CD1c-positive myeloid dendritic cell (primary cell): ENCODE results near the gene TP53TG5.
A peak's percentile ranks its signal among the peaks of the same experiment; 100 is the strongest.

Experiments used
- DNase-seq: peaks from one replicate; pipeline ENCODE4 v3.0.0-alpha.2; 2016; ENCODE audit errors: extremely low spot score

TP53TG5 gene

GRCh38 chr20:45405571-45406259 lies 27.6 kb upstream of the TP53TG5 start:
- no peak for DNase-seq

DNA sequence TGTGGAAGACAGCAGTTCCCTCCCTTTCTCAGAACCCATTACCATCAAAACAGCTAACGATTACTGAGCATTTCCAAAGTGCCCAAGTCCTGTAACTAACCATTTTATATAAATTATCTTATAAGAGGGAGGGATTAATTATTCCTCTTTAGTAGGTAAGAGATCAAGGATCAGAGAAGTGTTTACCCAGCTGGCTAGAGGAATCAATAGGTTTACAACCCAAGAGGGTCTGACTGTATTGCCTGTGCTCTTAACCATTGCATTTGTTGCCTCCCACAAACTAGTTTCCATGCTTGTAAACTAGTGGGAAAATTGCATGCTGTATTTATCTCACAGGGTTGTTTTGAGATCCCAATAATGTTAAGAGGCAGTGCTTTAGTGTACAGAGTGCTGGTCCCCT lies 26.3 kb upstream of the TP53TG5 start:
- no peak for DNase-seq

DNA sequence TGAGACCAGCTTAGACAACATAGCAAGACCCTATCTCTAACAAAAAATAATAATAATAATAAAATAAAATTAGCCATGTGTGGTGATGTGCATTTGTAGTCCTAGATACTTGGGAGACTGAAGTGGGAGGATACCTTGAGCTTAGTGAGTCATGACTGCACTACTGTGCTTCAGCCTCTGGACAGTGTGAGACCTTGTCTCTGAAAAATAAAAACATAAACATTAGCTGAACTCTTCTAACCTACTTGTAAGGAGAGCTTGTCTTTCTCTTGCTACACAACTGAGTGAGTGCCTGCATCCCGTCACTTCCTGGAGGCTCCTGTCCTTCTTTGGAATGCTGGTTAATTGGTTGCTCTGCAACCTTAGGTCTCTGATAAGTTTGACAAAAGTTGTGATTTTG lies 24.8 kb upstream of the TP53TG5 start:
- no peak for DNase-seq

DNA sequence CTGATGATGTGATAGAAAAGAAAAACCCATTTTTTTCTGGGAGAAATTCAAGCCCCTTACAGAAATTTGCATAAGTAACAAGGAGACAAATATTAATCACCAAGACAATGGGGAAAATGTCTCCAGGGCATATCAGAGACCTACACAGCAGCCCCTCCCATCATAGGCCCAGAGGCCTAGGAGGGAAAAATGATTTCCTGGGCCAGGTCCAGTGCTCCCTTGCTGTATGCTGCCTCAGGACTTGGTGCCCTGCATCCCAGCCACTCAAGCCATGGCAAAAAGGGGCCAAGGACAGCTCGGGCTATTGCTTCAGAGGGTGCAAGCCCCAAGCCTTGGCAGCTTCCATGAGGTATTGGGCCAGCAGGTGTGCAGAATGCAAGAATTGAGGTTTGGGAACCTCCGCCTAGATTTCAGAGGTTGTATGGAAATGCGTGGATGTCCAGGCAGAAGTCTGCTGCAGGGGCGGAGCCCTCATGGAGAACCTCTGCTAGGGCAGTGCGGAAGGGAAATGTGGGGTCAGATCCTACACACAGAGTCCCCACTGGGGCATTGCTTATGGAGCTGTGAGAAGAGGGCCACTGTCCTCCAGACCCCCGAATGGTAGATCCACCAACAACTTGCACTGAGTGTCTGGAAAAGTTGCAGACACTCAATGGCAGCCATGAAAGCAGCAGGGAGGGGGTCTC lies 22.4 kb upstream of the TP53TG5 start:
- DNase-seq: no peak

DNA sequence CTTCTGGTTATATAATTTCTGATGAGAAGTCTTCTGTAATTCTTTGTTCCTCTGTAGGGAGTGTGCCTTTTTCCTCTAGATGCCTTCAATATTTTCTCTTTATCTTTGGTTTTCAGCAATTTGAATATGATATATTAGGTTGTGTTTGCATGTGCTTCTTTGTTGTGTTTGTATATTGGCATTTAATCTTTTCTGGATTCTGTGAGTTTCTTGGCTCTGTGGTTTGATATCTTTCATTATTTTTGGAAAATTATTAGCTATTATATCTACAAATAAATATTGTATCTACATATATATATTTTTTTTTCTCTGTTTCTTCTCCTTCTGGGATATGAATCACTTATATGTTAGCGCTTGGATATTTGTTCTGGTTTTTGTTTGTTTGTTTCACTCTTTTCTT lies 20.9 kb upstream of the TP53TG5 start:
- DNase-seq: no peak

DNA sequence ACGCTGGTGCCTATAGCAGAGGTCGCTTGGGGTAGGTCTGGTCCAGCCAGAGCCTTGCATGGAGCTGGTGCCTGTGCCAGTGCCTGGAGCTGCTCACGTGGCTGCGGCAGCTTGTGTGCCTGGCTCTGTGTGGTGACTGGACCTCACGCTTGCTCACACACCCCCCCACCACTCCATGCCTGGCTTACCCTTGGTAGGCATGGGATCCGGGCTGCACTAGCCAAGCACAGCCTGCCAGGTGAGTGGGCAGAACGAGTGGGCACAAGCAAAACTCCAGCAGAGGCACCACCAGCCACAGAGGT lies 16.9 kb upstream of the TP53TG5 start:
- no peak for DNase-seq

GRCh38 chr20:45394221-45395113 lies 16.3 kb upstream of the TP53TG5 start:
- no peak for DNase-seq

- no peak for DNase-seq
Observed at GRCh38 chr20:45392733-45393132, 14.6 kb upstream of the TP53TG5 start.

DNA sequence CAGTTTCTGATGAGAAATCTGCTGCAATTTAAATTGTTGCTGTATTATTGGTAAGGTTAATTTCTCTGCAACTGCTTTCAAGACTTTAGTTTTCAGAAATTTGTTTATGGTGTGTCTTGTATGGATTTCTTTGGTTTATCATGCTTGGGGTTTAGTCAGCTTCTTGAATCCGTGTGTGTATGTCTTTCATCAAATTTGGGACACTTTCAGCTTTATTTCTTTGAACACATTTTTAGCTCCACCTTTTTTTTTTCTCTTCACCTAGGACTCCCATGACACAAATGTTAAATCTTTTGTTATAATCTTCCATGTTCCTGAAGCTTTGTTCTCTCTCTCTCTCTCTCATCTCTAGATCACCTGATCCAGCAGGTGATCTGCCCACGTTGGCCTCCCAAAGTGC lies 13.4 kb upstream of the TP53TG5 start:
- no peak for DNase-seq

DNA sequence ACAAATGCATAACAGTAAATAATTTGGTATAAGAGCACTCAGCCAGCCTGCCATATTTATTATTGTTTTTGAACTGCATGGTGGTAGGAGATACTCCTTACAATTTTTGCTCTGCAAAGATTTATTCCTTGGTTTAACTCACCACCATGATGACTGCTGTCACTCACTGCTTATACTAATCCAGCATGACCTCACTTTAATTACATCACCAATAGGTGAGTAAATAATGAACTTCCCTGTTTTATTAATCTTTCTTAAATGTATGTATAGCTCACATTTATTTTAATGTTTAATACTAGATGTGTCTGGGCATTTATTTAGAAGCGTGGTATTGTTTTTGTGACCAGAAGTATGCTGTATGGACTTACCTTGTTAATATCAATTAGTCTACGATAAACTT lies 12.8 kb upstream of the TP53TG5 start:
- DNase-seq: no peak

- DNase-seq: no peak
Observed at GRCh38 chr20:45387274-45387673, 9.1 kb upstream of the TP53TG5 start.

DNA sequence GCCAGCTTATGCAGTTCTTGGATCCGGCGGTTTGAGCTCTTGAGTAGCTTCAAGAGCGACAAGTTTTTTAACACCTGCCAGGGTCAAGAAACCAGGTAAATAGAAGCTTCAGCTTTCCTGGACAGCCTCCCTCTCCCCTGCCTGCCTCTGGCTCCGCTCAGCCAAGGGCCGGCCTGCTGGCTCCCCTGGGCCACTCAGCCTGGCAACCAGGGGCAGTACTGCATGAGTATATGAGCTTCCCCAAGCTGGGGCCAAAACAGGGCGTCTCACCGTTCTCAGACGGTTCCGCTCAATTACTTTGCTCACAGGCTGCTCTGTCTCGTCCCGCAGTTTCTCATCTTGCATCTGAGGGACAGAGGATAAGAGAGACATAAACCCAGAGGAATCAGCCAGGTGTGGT lies 856 bp downstream of the TP53TG5 start:
- no peak for DNase-seq

DNA sequence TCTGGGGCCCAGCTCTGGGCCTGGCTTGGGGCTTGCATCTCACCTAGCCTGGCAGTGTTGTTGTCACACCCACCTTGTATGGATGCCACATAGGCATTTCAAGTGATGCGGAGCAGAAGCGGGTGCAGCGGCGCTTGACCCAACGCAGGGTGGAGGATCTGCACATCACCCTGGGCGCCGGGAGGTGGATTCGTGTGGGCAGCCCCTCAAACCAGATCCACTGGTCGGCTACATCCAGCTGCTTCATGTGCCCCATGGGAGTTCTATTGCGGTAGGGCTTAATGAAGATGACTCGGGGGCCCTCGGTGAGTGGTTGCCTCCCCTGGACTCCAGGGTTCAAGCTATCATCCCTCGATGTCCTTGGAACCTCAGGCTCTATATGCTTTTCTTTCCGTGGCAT lies 3.2 kb downstream of the TP53TG5 start:
- no peak for DNase-seq

GRCh38 chr20:45374101-45374467 lies 4.0 kb downstream of the TP53TG5 start:
- no peak for DNase-seq

DNA sequence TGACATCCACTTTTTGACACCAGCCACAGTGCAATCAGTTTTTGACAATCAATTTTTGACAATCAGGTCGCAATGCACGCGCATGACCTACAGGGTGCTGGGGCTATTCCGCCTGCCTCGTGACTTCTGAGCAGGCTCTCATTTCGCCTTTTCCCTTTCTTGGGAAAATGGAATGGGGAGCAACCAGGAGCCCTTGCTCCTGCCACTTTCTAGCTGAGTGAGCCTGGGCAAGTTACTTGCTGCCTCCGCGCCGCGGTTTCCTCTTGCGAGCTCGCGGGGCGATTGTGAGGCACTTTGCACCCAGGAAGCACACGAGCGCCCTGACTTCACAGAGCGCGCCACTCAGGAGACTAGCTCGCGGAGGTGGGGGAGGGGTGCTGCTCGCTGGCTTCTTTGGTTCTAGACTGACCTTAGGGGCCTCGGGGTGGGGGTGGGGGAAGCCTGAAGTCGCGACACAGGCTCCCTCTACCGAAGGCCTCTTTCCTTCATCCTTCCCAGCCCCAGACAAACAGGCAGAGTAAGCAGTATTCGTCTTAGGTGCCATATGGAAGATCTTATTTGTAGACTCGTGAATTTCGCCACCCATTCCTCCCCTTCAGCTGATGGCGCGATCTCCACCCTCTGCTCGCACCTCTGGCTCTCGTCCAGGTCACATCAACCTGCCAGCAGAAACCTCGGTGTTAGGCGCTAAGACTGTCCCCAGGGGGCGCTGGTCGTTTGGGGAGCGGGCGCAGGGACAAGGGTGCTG lies 4.6 kb downstream of the TP53TG5 start:
- DNase-seq: peak; percentile 88

GRCh38 chr20:45372646-45373352 lies 5.3 kb downstream of the TP53TG5 start:
- no peak for DNase-seq

DNA sequence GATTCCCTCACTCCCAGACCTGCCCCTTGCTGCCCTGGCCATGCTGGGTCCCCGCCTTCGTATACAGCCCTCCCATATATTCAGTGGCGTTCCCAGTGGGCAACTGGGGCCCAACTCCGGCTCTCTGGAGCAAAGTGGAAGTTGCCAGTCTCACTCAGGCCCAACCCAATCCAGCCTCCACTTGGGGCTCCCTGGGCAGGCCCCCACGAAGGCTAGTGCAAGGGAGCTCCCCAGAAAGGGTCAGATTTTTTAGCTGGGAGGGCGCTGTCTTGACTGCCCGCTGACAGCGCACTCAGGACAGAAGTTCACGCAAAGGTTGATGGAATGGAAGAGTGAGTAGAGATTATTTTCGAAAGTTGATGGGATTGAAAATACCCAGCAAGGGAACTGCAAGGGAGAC lies 5.9 kb downstream of the TP53TG5 start:
- no peak for DNase-seq

- DNase-seq: no peak
Observed at GRCh38 chr20:45370571-45371160, 7.5 kb downstream of the TP53TG5 start.

DNA sequence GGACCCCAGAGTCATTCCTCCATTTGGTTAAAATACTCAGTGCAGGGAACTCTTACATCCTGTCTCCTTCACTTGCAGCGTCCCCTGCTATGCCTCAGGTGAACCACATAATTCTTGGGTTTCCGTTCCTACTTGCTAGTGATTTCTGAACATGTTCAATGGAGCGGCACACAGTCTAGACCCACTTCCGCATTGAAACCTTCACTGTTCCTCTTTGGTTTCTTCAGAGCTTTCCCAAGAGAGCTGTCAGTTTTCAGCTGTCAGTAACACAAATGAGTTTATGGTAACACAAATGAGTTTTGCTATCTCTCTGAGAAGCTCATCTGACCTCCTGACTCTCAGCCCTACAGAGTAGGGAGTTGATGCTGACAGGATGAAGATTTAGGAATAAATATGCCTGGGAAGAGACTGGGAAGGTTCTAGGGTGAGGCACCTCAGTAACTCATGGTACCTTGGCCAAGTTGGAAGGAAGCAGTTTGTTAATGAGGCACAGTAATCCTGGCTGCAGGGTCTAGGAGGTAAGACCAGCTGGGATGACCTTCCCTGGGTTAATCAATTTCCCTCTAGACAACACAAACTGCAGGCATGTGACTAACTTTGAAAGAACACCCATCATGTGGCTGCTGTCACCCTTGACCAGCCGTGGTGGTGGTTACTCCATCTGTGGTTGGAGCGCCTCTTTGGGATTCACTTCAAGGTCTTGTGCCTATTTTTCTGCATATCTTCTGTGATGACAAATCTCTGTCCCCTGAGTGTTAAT lies 9.7 kb downstream of the TP53TG5 start:
- peak; percentile 88 for DNase-seq

DNA sequence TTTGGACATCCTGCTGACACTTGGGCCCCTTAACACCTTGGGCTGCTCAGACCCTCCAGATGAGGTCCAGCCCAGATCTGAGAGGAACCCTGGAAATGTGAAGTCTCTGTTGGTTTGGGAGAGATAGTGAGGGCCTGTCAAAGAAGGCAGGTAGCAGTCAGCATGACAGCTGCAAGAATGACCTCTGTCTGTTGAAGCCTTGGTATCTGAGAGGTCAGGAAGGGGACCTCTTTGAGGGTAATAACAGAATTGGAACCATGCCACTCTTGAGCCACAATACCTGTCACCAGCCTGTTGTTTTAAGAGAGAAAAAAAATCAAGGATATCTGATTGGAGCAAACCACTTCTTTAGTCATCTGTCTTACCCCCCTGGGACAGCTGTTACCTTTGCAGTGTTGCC lies 11.0 kb downstream of the TP53TG5 start:
- no peak for DNase-seq
